ENCODE results near the gene IL31RA. TPM values are rescaled to one million over a fixed set of nuclear protein-coding genes. Genes with fewer than 3 reads are reported as not detected.
A peak's percentile ranks its signal among the peaks of the same experiment; 100 is the strongest.

Gene IL31RA
- total and polyA plus RNA-seq, 2 of the 13 experiments (the other 11 are each of a cell fraction or from before 2014, with no cell fraction given), result not detected

GRCh38 chr5:55934115-55934613 lies 83.0 kb downstream of the IL31RA start (continued):
- TF ChIP-seq SKIL (CRISPR knock-in tag; IDR thresholded peaks at IDR 0.05; ENCODE audit: borderline replicate concordance) (peak; percentile 98), KDM5B (CRISPR knock-in tag; IDR thresholded peaks at IDR 0.05; ENCODE audit: borderline replicate concordance) (no peak), KLF9 (CRISPR knock-in tag; IDR thresholded peaks at IDR 0.05; ENCODE audit: low read depth) (no peak), ZNF558 (CRISPR knock-in tag; IDR thresholded peaks at IDR 0.05; ENCODE audit: borderline replicate concordance) (no peak), ZMYM4 (CRISPR knock-in tag; IDR thresholded peaks at IDR 0.05) (peak; percentile 95), RXRB (CRISPR knock-in tag; IDR thresholded peaks at IDR 0.05; ENCODE audit: borderline replicate concordance) (peak; percentile 99), ZNF33A (CRISPR knock-in tag; IDR thresholded peaks at IDR 0.05; ENCODE audit: borderline replicate concordance) (no peak), FOXP1 (IDR thresholded peaks at IDR 0.05) (peak; percentile 95), FOXP1 (CRISPR knock-in tag; IDR thresholded peaks at IDR 0.05) (peak; percentile 99), RAD51 (IDR thresholded peaks at IDR 0.05; ENCODE audit: borderline replicate concordance) (no peak), CREBL2 (CRISPR knock-in tag; IDR thresholded peaks at IDR 0.05; ENCODE audit: borderline replicate concordance) (no peak), ZIK1 (CRISPR knock-in tag; IDR thresholded peaks at IDR 0.05; ENCODE audit: borderline replicate concordance, low read depth) (no peak), ZKSCAN8 (CRISPR knock-in tag; IDR thresholded peaks at IDR 0.05; ENCODE audit: borderline replicate concordance) (peak; percentile 81), RNF2 (conservative IDR thresholded peaks at IDR 0.05; ENCODE audit: low read depth) (peak; percentile 44; the same call in 1 of the 2 replicates), FOSL2 (CRISPR knock-in tag; IDR thresholded peaks at IDR 0.05) (peak; percentile 90), ZNF235 (CRISPR knock-in tag; IDR thresholded peaks at IDR 0.05; ENCODE audit: borderline replicate concordance) (no peak), MAX (IDR thresholded peaks at IDR 0.05) (peak; percentile 84), ZNF850 (CRISPR knock-in tag; conservative IDR thresholded peaks at IDR 0.05) (no peak), CBX1 (IDR thresholded peaks at IDR 0.05; ENCODE audit: low read depth) (no peak), ETV5 (CRISPR knock-in tag; IDR thresholded peaks at IDR 0.05; ENCODE audit: borderline replicate concordance) (peak; percentile 78; the same call in 1 of the 2 replicates), ZNF614 (CRISPR knock-in tag; IDR thresholded peaks at IDR 0.05; ENCODE audit: borderline replicate concordance) (peak; percentile 57), ZNF546 (CRISPR knock-in tag; conservative IDR thresholded peaks at IDR 0.05) (peak; percentile 79; the same call in 1 of the 2 replicates), ATF7-NPFF (CRISPR knock-in tag; IDR thresholded peaks at IDR 0.05; ENCODE audit: low read depth) (peak; percentile 72), ZNF777 (CRISPR knock-in tag; IDR thresholded peaks at IDR 0.05) (no peak), ELF3 (CRISPR knock-in tag; IDR thresholded peaks at IDR 0.05) (peak; percentile 79), MEF2D (CRISPR knock-in tag; IDR thresholded peaks at IDR 0.05) (peak; percentile 98), ERF (CRISPR knock-in tag; IDR thresholded peaks at IDR 0.05) (peak; percentile 88), ZNF12 (CRISPR knock-in tag; IDR thresholded peaks at IDR 0.05) (peak; percentile 73; the same call in 1 of the 2 replicates), ZFX (CRISPR knock-in tag; IDR thresholded peaks at IDR 0.05; ENCODE audit: low read depth) (no peak), GMEB1 (CRISPR knock-in tag; IDR thresholded peaks at IDR 0.05; ENCODE audit: borderline replicate concordance) (peak; percentile 52; the same call in 1 of the 2 replicates)

Measured in HepG2 (cell line).